ENCODE results near the gene SCNN1A. TPM values are rescaled to one million over a fixed set of nuclear protein-coding genes. Genes with fewer than 3 reads are reported as not detected.

SCNN1A gene
- total and polyA plus RNA-seq, 4 experiments from 2014 or later: 0.24 to 1.3 (median 0.60) TPM

- no peaks in the 10 kb centered on the region for H3K36me3 Mint-ChIP-seq
- H3K4me1 ChIP-seq (ENCODE audit: insufficient read depth, low read length): peaks cover 25% of the 10 kb centered on the region
Measured at GRCh38 chr12:6378709-6379472, 3.5 kb upstream of the SCNN1A start.

GRCh38 chr12:6377667-6377994, 2.3 kb upstream of the SCNN1A start:
- intact Hi-C loops (cut with micrococcal nuclease): no loop called here
- Mint-ChIP-seq H3K9me3 (no peaks in the 10 kb centered on the region), H3K36me3 (no peaks in the 10 kb centered on the region), H3K27ac (peak overlapping the region in 2 of 7 donors; percentile 10 to 81), H3K4me1 (peaks cover 8 to 39% (median 24%) of the 10 kb centered on the region in 4 donors), H3K27me3 (peaks cover 4 to 8% of the 10 kb centered on the region in 2 donors), H3K4me3 (peak overlapping the region in 7 of 8 donors; percentile 37 to 76 (median 68))
- no peak for DNase-seq
- Histone ChIP-seq H3K4me3 (ENCODE audit: low read length in 2 of 2) (no peak overlapping the region), H3K27me3 (ENCODE audit: insufficient read depth, low read length) (peaks cover 5% of the 10 kb centered on the region), H3K4me1 (ENCODE audit: insufficient read depth, low read length) (peaks cover 28% of the 10 kb centered on the region), H3K27ac (ENCODE audit: low read depth, low read length) (no peak overlapping the region), H3K36me3 (ENCODE audit: insufficient read depth, low read length) (no peaks in the 10 kb centered on the region), H3K9me3 (ENCODE audit: control insufficient read depth in 1 of 2, low read length in 2 of 2) (no peaks in the 10 kb centered on the region)
- ChIA-PET POLR2A (ENCODE audit: partially characterized antibody) (interaction anchor here (1.0 to 2.4 kb wide), 3 partner anchors 32 to 42 kb away, joined by 3 to 9 read pairs (median 4); no protein-coding TSS in a partner anchor), CTCF (ENCODE audit: partially characterized antibody) (interaction anchor here (1.0 to 1.5 kb wide), 6 partner anchors 10 to 88 kb away, joined by 3 to 4 read pairs (median 4); no protein-coding TSS in a partner anchor)

More at GRCh38 chr12:6378709-6379472, 3.5 kb upstream of the SCNN1A start:
- peaks cover 7 to 12% of the 10 kb centered on the region in 2 donors for H3K27me3 Mint-ChIP-seq
- H3K27me3 ChIP-seq (ENCODE audit: insufficient read depth, low read length): peaks cover 16% of the 10 kb centered on the region
- DNase-seq: no peak
- intact Hi-C loops (cut with micrococcal nuclease): no loop called here
- H3K9me3 ChIP-seq (ENCODE audit: control insufficient read depth in 1 of 2, low read length in 2 of 2): no peaks in the 10 kb centered on the region
- no peak overlapping the region for H3K27ac Mint-ChIP-seq
- ChIA-PET POLR2A (ENCODE audit: partially characterized antibody) (interaction anchor here (2.4 kb wide), 1 partner anchor 43 kb away, joined by 9 read pairs; no protein-coding TSS in a partner anchor), CTCF (ENCODE audit: partially characterized antibody) (interaction anchor here (0.6 to 1.5 kb wide), 2 partner anchors 14 to 43 kb away, joined by 3 read pairs; no protein-coding TSS in a partner anchor)
- no peak overlapping the region for H3K27ac ChIP-seq (ENCODE audit: low read depth, low read length)
- H3K4me1 Mint-ChIP-seq: peaks cover 11 to 33% (median 19%) of the 10 kb centered on the region in 4 donors
- H3K4me3 Mint-ChIP-seq: no peak overlapping the region
- no peaks in the 10 kb centered on the region for H3K9me3 Mint-ChIP-seq
- H3K4me3 ChIP-seq (ENCODE audit: low read length in 2 of 2): no peak overlapping the region
- no peaks in the 10 kb centered on the region for H3K36me3 ChIP-seq (ENCODE audit: insufficient read depth, low read length)

DNA sequence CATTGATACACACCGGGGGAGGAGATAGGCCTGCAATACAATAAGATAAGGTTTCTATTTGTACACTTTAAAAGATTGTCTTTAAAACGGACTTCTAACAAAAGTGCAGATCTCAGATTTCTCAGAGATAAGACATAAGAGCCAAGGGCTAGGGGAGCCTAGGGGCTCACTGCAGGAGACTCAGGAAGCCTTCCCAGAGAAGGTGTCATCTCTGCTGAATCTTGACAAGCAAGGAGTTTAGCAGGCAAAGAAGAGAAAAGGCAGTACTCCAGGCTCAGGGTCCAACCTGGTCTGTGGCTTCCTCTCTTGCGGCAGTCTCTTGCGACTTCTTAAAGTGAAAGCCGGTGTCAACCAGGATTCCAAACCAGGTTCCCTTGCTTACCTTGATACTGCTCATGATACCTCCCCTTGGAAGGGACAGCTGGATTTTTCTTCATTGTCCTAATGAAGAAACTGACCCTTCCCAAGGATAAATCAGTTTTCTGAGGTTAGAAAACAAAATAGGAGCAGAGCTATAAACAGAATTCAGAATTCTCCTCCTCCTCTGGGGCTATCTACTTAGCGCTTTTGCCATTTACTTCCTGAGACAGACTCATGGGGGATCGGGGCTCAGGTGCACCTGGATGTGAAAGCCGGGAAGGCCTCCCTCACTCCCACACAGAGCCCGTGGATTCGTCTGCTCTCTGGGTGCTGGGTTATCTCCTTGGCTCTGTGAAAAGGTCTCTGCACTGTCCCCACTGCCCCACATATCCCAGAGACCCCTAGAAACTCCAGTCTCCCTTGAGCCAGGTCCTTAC, 1.7 kb upstream of the SCNN1A start:
- H3K4me1 Mint-ChIP-seq: peaks cover 8 to 43% (median 28%) of the 10 kb centered on the region in 4 donors
- Histone ChIP-seq H3K36me3 (ENCODE audit: insufficient read depth, low read length) (no peaks in the 10 kb centered on the region), H3K4me1 (ENCODE audit: insufficient read depth, low read length) (peaks cover 29% of the 10 kb centered on the region), H3K9me3 (ENCODE audit: control insufficient read depth in 1 of 2, low read length in 2 of 2) (no peaks in the 10 kb centered on the region), H3K27me3 (ENCODE audit: insufficient read depth, low read length) (no peaks in the 10 kb centered on the region), H3K4me3 (ENCODE audit: low read length in 2 of 2) (no peak overlapping the region), H3K27ac (ENCODE audit: low read depth, low read length) (no peak overlapping the region)
- H3K4me3 Mint-ChIP-seq: peak overlapping the region; percentile 37 to 76 (median 70)
- peak in 3 of 5 donors; percentile 5 to 24 (median 20) for DNase-seq
- POLR2A ChIA-PET (ENCODE audit: partially characterized antibody): interaction anchor here (1.0 to 2.4 kb wide), 3 partner anchors 32 to 41 kb away, joined by 3 to 9 read pairs (median 4); no protein-coding TSS in a partner anchor
- intact Hi-C loops (cut with micrococcal nuclease): no loop called here
- H3K9me3 Mint-ChIP-seq: no peaks in the 10 kb centered on the region
- no peaks in the 10 kb centered on the region for H3K36me3 Mint-ChIP-seq
- H3K27me3 Mint-ChIP-seq: peaks cover 3 to 6% of the 10 kb centered on the region in 2 donors
- H3K27ac Mint-ChIP-seq: peak overlapping the region; percentile 13 to 81 (median 60)
- CTCF ChIA-PET (ENCODE audit: partially characterized antibody): interaction anchor here (1.0 to 1.5 kb wide), 6 partner anchors 9 to 88 kb away, joined by 3 to 4 read pairs (median 4); no protein-coding TSS in a partner anchor

DNA sequence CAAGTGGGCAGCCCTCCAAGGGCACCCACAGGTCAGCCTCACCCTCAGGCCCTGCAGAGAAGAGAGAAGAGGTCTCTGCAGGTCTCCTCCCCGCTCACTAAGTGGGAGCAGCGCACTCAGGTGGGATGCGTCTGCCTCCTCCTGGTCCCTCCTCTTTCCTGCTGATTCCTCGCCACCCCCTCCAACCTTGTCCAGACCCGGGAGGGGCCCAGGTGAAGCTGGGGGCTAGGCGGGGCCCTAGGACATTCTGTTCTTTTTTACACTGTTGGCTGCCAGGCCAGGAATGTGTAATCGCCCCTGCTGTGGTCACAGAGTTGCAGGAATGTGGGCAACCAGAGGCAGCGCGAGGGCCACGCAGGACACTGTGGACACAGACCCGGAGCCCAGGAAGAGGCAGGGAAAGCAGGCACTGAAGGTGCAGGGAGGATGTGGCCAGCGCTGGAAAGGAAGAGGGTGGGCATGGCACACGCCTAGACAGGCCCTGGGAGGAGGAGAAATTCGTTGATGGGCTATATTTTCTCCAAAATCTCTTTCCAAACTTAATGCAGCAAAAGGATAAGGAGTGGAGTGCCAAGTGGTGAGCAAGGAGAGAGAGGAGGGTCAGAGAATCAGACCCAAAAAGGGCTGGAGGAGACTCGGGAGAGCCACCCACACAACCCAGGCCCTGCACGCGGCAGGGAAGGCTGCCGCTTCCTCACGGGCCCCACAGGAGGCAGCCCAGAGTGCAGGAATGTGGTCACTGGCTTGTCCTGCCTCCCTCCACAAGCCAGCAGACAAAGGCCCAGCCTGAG, 911 bp upstream of the SCNN1A start:
- ChIA-PET POLR2A (ENCODE audit: partially characterized antibody) (interaction anchor here (1.1 kb wide), 1 partner anchor 9 kb away, joined by 3 read pairs; no protein-coding TSS in a partner anchor), CTCF (ENCODE audit: partially characterized antibody) (interaction anchor here (1.1 to 3.0 kb wide), 4 partner anchors 8 to 89 kb away, joined by 4 to 10 read pairs (median 4); no protein-coding TSS in a partner anchor)
- H3K9me3 ChIP-seq (ENCODE audit: control insufficient read depth in 1 of 2, low read length in 2 of 2): no peaks in the 10 kb centered on the region
- intact Hi-C loops (cut with micrococcal nuclease): no loop called here
- DNase-seq: no peak
- Mint-ChIP-seq H3K36me3 (no peaks in the 10 kb centered on the region), H3K27ac (peak overlapping the region in 5 of 7 donors; percentile 19 to 81 (median 55)), H3K4me3 (peak overlapping the region in 7 of 8 donors; percentile 29 to 76 (median 71)), H3K4me1 (peaks cover 8 to 40% (median 28%) of the 10 kb centered on the region in 4 donors), H3K27me3 (peaks cover 0 to 3% of the 10 kb centered on the region in 2 donors), H3K9me3 (no peaks in the 10 kb centered on the region)
- H3K27me3 ChIP-seq (ENCODE audit: insufficient read depth, low read length): no peaks in the 10 kb centered on the region
- no peak overlapping the region for H3K4me3 ChIP-seq (ENCODE audit: low read length in 2 of 2)
- no peaks in the 10 kb centered on the region for H3K36me3 ChIP-seq (ENCODE audit: insufficient read depth, low read length)
- H3K4me1 ChIP-seq (ENCODE audit: insufficient read depth, low read length): peaks cover 29% of the 10 kb centered on the region
- no peak overlapping the region for H3K27ac ChIP-seq (ENCODE audit: low read depth, low read length)

DNA sequence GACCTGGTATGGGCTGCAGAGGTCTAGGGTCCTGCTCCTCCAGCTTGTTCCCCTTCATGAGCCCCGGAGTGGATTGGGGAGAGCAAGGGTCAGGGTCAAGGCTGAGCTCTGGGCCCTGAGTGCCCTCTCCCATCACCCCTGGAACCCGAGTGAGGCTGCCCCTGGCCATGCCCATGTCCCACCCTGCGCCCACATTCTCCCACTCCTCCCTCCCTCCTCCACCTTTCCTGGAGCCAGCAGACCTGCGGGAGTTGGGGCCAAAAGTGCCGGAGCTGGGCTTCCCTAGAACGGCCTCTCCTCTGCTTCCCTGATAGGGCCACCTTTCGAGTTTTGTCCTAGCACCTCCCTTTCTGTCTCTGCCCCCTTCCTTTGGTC, 590 bp downstream of the SCNN1A start:
- Histone ChIP-seq H3K27me3 (ENCODE audit: insufficient read depth, low read length) (no peaks in the 10 kb centered on the region), H3K4me3 (ENCODE audit: low read length in 2 of 2) (no peak overlapping the region), H3K9me3 (ENCODE audit: control insufficient read depth in 1 of 2, low read length in 2 of 2) (no peaks in the 10 kb centered on the region), H3K27ac (ENCODE audit: low read depth, low read length) (no peak overlapping the region), H3K4me1 (ENCODE audit: insufficient read depth, low read length) (peaks cover 29% of the 10 kb centered on the region), H3K36me3 (ENCODE audit: insufficient read depth, low read length) (no peaks in the 10 kb centered on the region)
- H3K9me3 Mint-ChIP-seq: no peaks in the 10 kb centered on the region
- DNase-seq: no peak
- H3K4me1 Mint-ChIP-seq: peaks cover 8 to 40% (median 28%) of the 10 kb centered on the region in 4 donors
- H3K36me3 Mint-ChIP-seq: no peaks in the 10 kb centered on the region
- ChIA-PET CTCF (ENCODE audit: partially characterized antibody) (interaction anchor here (0.6 to 3.0 kb wide), 4 partner anchors 12 to 1434 kb away, joined by 3 to 10 read pairs (median 4); no protein-coding TSS in a partner anchor), POLR2A (ENCODE audit: partially characterized antibody) (interaction anchor here (1.0 to 2.2 kb wide), 3 partner anchors 11 to 90 kb away, joined by 4 to 8 read pairs (median 5); no protein-coding TSS in a partner anchor)
- H3K27me3 Mint-ChIP-seq: no peaks in the 10 kb centered on the region
- H3K4me3 Mint-ChIP-seq: peak overlapping the region in 1 of 8 donors; percentile 17
- intact Hi-C loops (cut with micrococcal nuclease): no loop called here
- H3K27ac Mint-ChIP-seq: peak overlapping the region in 1 of 7 donors; percentile 35

DNA sequence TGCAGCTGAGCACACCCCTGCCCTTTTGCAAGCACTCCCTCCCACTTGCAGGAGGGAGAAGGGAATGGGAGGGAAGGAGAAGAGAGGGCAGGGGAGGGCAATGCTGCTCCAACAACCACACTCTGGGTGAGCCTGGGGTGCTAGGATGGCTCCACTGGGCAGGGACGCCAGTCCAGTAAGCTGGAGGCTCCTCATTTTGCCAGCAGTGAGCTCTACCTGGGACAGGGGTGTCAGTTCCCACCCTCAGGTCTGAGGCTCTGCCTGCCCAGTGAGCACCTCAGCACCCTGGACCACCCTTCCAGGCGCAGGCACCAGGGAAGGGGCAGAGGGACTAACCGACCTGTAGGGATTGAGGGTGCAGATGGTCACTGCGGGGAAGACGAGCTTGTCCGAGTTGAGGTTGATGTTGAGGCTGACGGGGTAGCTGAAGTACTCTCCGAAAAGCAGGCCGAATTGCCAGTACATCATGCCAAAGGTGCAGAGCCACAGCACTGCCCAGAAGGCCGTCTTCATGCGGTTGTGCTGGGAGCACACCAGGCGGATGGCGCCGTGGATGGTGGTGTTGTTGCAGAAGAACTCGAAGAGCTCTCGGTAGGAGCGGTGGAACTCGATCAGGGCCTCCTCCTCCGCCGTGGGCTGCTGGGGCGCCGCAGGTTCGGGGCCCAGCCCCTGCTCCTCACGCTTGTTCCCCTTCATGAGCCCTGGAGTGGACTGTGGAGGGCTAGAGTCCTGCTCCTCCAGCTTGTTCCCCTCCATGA, 1.2 kb downstream of the SCNN1A start:
- H3K27ac Mint-ChIP-seq: peak overlapping the region in 1 of 7 donors; percentile 67
- H3K4me3 ChIP-seq (ENCODE audit: low read length in 2 of 2): no peak overlapping the region
- H3K4me1 ChIP-seq (ENCODE audit: insufficient read depth, low read length): peaks cover 29% of the 10 kb centered on the region
- ChIA-PET POLR2A (ENCODE audit: partially characterized antibody) (interaction anchor here (0.8 to 2.2 kb wide), 4 partner anchors 11 to 96 kb away, joined by 3 to 8 read pairs (median 4); partner anchors contain the start of gene VAMP1), CTCF (ENCODE audit: partially characterized antibody) (interaction anchor here (0.5 to 3.0 kb wide), 4 partner anchors 12 to 39 kb away, joined by 3 to 10 read pairs (median 4); no protein-coding TSS in a partner anchor)
- no peaks in the 10 kb centered on the region for H3K36me3 Mint-ChIP-seq
- no peak overlapping the region for H3K4me3 Mint-ChIP-seq
- H3K27me3 Mint-ChIP-seq: no peaks in the 10 kb centered on the region
- H3K9me3 ChIP-seq (ENCODE audit: control insufficient read depth in 1 of 2, low read length in 2 of 2): no peaks in the 10 kb centered on the region
- no peaks in the 10 kb centered on the region for H3K9me3 Mint-ChIP-seq
- intact Hi-C loops (cut with micrococcal nuclease): no loop called here
- no peaks in the 10 kb centered on the region for H3K36me3 ChIP-seq (ENCODE audit: insufficient read depth, low read length)
- DNase-seq: no peak
- peaks cover 8 to 40% (median 28%) of the 10 kb centered on the region in 4 donors for H3K4me1 Mint-ChIP-seq
- no peaks in the 10 kb centered on the region for H3K27me3 ChIP-seq (ENCODE audit: insufficient read depth, low read length)
- no peak overlapping the region for H3K27ac ChIP-seq (ENCODE audit: low read depth, low read length)
